Measurements from ENCODE around the gene OR6K6. TPM values are rescaled to one million over a fixed set of nuclear protein-coding genes. Genes with fewer than 3 reads are reported as not detected.

Gene OR6K6
- not detected for total RNA-seq

- DNase-seq (ENCODE audit: low spot score) = no peak
Observed at GRCh38 chr1:158754420-158754819, at the start of gene OR6K6. TSS of gene OR6K6 (plus strand) at chr1:158754720. CDS start at chr1:158754888, 168 bp downstream.

- DNase-seq (ENCODE audit: low spot score) = no peak
Observed at GRCh38 chr1:158706096-158706495, 48.4 kb upstream of the OR6K6 start.

- DNase-seq (ENCODE audit: low spot score) = no peak
Observed at GRCh38 chr1:158711098-158711497, 43.4 kb upstream of the OR6K6 start.

- no peak for DNase-seq (ENCODE audit: low spot score)
Observed at GRCh38 chr1:158714754-158715153, 39.8 kb upstream of the OR6K6 start.

- no peak for DNase-seq (ENCODE audit: low spot score)
Observed at GRCh38 chr1:158716335-158716734, 38.2 kb upstream of the OR6K6 start.

- no peak for DNase-seq (ENCODE audit: low spot score)
Observed at GRCh38 chr1:158717344-158717743, 37.2 kb upstream of the OR6K6 start.

GRCh38 chr1:158719664-158720063 is 34.9 kb upstream of the OR6K6 start:
- no peak for DNase-seq (ENCODE audit: low spot score)

- no peak for DNase-seq (ENCODE audit: low spot score)
Observed at GRCh38 chr1:158720620-158721019, 33.9 kb upstream of the OR6K6 start, which contains the start of gene OR6K3. TSS of gene OR6K3 (minus strand) at chr1:158720720. CDS start at chr1:158718115, 2,605 bp downstream.

- DNase-seq (ENCODE audit: low spot score) = no peak
Observed at GRCh38 chr1:158724442-158724841, 30.1 kb upstream of the OR6K6 start.

- DNase-seq (ENCODE audit: low spot score) = no peak
Observed at GRCh38 chr1:158728510-158729225, 25.9 kb upstream of the OR6K6 start.

GRCh38 chr1:158730453-158730852 is 24.1 kb upstream of the OR6K6 start:
- no peak for DNase-seq (ENCODE audit: low spot score)

- no peak for DNase-seq (ENCODE audit: low spot score)
Observed at GRCh38 chr1:158731707-158732106, 22.8 kb upstream of the OR6K6 start.

GRCh38 chr1:158732524-158732923 is 22.0 kb upstream of the OR6K6 start:
- no peak for DNase-seq (ENCODE audit: low spot score)

GRCh38 chr1:158735848-158736247 is 18.7 kb upstream of the OR6K6 start:
- no peak for DNase-seq (ENCODE audit: low spot score)

GRCh38 chr1:158752155-158752712 is 2.3 kb upstream of the OR6K6 start:
- DNase-seq (ENCODE audit: low spot score) = no peak

- no peak for DNase-seq (ENCODE audit: low spot score)
Observed at GRCh38 chr1:158771950-158772866, 17.7 kb downstream of the OR6K6 start, which contains the start of gene OR6N1. TSS of gene OR6N1 (minus strand) at chr1:158772195. CDS start at chr1:158766682, 5,513 bp downstream.

GRCh38 chr1:158781104-158781503 is 26.6 kb downstream of the OR6K6 start, which contains the start of gene OR6N2:
TSS of gene OR6N2 (minus strand) at chr1:158781204. CDS start at chr1:158777635, 3,569 bp downstream.
- no peak for DNase-seq (ENCODE audit: low spot score)

- DNase-seq (ENCODE audit: low spot score) = no peak
Observed at GRCh38 chr1:158793604-158794003, 39.1 kb downstream of the OR6K6 start.

- no peak for DNase-seq (ENCODE audit: low spot score)
Observed at GRCh38 chr1:158794247-158794646, 39.7 kb downstream of the OR6K6 start.

GRCh38 chr1:158798531-158798930 is 44.0 kb downstream of the OR6K6 start:
- DNase-seq (ENCODE audit: low spot score) = no peak

GRCh38 chr1:158799689-158800088 is 45.2 kb downstream of the OR6K6 start:
- no peak for DNase-seq (ENCODE audit: low spot score)

- DNase-seq (ENCODE audit: low spot score) = no peak
Observed at GRCh38 chr1:158800526-158800925, 46.0 kb downstream of the OR6K6 start.

All from mucosa of gallbladder (tissue), 1 donor.